Measurements from ENCODE around the gene TRIM9. TPM values are rescaled to one million over a fixed set of nuclear protein-coding genes. Genes with fewer than 3 reads are reported as not detected.

Gene TRIM9
- total RNA-seq, 1 donor from 2014 or later, result 1.3 TPM

DNA sequence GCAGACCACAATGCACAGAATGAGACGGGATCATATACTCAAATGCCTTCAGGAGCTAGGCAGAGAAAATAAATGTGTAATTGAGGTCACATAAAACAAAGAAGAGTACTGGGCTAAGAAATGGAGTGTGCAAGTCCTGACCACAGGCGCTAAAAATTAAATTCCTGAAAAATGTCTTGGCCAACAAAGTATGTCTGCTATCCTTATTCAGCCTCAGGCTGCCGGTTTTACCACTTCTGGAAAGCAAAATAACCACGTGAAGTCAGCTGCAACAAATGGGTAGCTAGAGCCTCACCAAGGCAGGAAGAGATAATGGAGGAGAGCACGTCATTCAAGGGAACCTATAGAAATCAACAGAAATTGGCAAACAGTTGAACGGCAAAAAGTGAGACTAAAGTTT is 153.8 kb downstream of the TRIM9 start:
- Mint-ChIP-seq H3K27ac (no peak overlapping the region), H3K36me3 (peaks cover 5% of the 10 kb centered on the region), H3K27me3 (ENCODE audit: insufficient read depth, low read depth) (peaks cover 6% of the 10 kb centered on the region), H3K9me3 (no peaks in the 10 kb centered on the region), H3K4me3 (no peak overlapping the region), H3K4me1 (peaks cover 12% of the 10 kb centered on the region)
- peaks cover 10% of the 10 kb centered on the region for H3K27me3 ChIP-seq
- no peak for DNase-seq (ENCODE audit: low spot score)
- H3K4me3 ChIP-seq, result no peak overlapping the region
- no peak overlapping the region for H3K4me2 ChIP-seq
- peaks cover 25% of the 10 kb centered on the region for H3F3A ChIP-seq (ENCODE audit: low read depth)
- no peak overlapping the region for H3K9ac ChIP-seq
- H2AFZ ChIP-seq (replicated peaks), result no peak overlapping the region
- H3K9me3 ChIP-seq (ENCODE audit: low read depth), result no peaks in the 10 kb centered on the region
- no peaks in the 10 kb centered on the region for H4K20me1 ChIP-seq (ENCODE audit: low read depth)
- peaks cover 3% of the 10 kb centered on the region for H3K79me2 ChIP-seq (ENCODE audit: low read depth)
- no peak overlapping the region for H3K27ac ChIP-seq
- TF ChIP-seq CTCF (IDR thresholded peaks at IDR 0.05) (no peak), EZH2phosphoT487 (IDR thresholded peaks at IDR 0.05) (no peak), EZH2 (IDR thresholded peaks at IDR 0.05) (no peak)
- no peaks in the 10 kb centered on the region for H3K4me1 ChIP-seq
- no peaks in the 10 kb centered on the region for H3K36me3 ChIP-seq

DNA sequence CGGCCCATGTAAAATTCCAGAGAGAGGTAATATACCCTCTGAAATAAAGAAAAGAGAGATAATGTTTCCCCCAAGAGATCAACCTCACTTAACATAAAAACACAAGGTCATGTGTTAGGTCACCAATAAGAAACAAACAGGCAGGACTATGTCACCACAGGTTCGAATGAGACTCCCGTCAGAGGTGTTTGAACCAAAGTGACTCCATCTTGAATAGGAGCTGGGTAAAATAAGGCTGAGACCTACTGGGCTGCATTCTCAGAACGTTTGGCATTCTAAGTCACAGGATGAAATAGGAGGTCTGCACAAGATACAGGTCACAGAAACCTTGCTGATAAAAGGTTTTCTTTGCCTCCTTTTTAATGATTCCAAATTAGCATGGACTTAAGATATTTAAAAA is 157.1 kb downstream of the TRIM9 start:
- Histone ChIP-seq H3K4me2 (no peak overlapping the region), H3K4me3 (no peak overlapping the region), H3K36me3 (peaks cover 7% of the 10 kb centered on the region), H3K27me3 (no peaks in the 10 kb centered on the region), H2AFZ (replicated peaks) (no peak overlapping the region), H3F3A (ENCODE audit: low read depth) (peaks cover 8% of the 10 kb centered on the region), H3K9ac (no peak overlapping the region), H3K79me2 (ENCODE audit: low read depth) (peaks cover 3% of the 10 kb centered on the region), H4K20me1 (ENCODE audit: low read depth) (no peaks in the 10 kb centered on the region), H3K9me3 (ENCODE audit: low read depth) (no peaks in the 10 kb centered on the region), H3K4me1 (peaks cover 6% of the 10 kb centered on the region), H3K27ac (no peak overlapping the region)
- H3K4me1 Mint-ChIP-seq, result peaks cover 5% of the 10 kb centered on the region
- H3K4me3 Mint-ChIP-seq, result no peak overlapping the region
- peaks cover 4% of the 10 kb centered on the region for H3K27me3 Mint-ChIP-seq (ENCODE audit: insufficient read depth, low read depth)
- H3K27ac Mint-ChIP-seq, result no peak overlapping the region
- no peaks in the 10 kb centered on the region for H3K9me3 Mint-ChIP-seq
- DNase-seq (ENCODE audit: low spot score), result no peak
- peaks cover 5% of the 10 kb centered on the region for H3K36me3 Mint-ChIP-seq
- TF ChIP-seq CTCF (IDR thresholded peaks at IDR 0.05) (no peak), EZH2phosphoT487 (IDR thresholded peaks at IDR 0.05) (no peak), EZH2 (IDR thresholded peaks at IDR 0.05) (no peak)

- Mint-ChIP-seq H3K27ac (no peak overlapping the region), H3K9me3 (no peaks in the 10 kb centered on the region), H3K4me1 (peaks cover 8% of the 10 kb centered on the region), H3K36me3 (peaks cover 5% of the 10 kb centered on the region), H3K4me3 (no peak overlapping the region), H3K27me3 (ENCODE audit: insufficient read depth, low read depth) (peaks cover 4% of the 10 kb centered on the region)
- Histone ChIP-seq H3K9ac (no peak overlapping the region), H3K27ac (no peak overlapping the region), H4K20me1 (ENCODE audit: low read depth) (no peaks in the 10 kb centered on the region), H3K4me1 (peaks cover 10% of the 10 kb centered on the region), H2AFZ (replicated peaks) (no peak overlapping the region), H3F3A (ENCODE audit: low read depth) (peaks cover 7% of the 10 kb centered on the region), H3K9me3 (ENCODE audit: low read depth) (no peaks in the 10 kb centered on the region), H3K36me3 (peaks cover 7% of the 10 kb centered on the region), H3K4me3 (no peak overlapping the region), H3K4me2 (no peak overlapping the region), H3K79me2 (ENCODE audit: low read depth) (peaks cover under 1% of the 10 kb centered on the region), H3K27me3 (no peaks in the 10 kb centered on the region)
- no peak for TF ChIP-seq EZH2phosphoT487 (IDR thresholded peaks at IDR 0.05)
- DNase-seq (ENCODE audit: low spot score), result no peak
Measured at GRCh38 chr14:50937325-50937724, 157.6 kb downstream of the TRIM9 start.

DNA sequence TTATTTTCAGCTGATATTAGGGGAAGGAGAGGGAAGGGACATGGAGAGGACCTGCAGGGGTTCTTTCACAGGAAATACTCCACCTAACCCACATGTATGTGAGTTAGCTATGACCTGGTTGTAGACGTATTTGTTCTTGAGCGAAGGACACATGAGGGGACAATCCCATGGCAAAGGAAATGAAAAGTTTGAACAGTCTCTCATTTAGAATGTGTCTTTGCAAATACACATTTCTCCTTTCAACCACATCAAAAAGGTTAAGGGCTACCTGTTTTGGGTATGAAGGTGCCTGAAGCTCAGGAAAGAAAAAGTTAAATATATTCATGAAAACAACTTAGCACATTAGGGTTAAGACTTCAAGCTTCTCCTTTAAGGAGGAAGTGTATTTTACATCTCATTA is 158.0 kb downstream of the TRIM9 start:
- Mint-ChIP-seq H3K36me3 (peaks cover 3% of the 10 kb centered on the region), H3K27me3 (ENCODE audit: insufficient read depth, low read depth) (peaks cover 4% of the 10 kb centered on the region), H3K4me3 (no peak overlapping the region), H3K9me3 (no peaks in the 10 kb centered on the region), H3K4me1 (peaks cover 10% of the 10 kb centered on the region), H3K27ac (no peak overlapping the region)
- TF ChIP-seq EZH2phosphoT487 (IDR thresholded peaks at IDR 0.05) (no peak), EZH2 (IDR thresholded peaks at IDR 0.05) (no peak), CTCF (IDR thresholded peaks at IDR 0.05) (no peak)
- H3K4me1 ChIP-seq, result peaks cover 10% of the 10 kb centered on the region
- H3K9ac ChIP-seq, result no peak overlapping the region
- DNase-seq (ENCODE audit: low spot score), result no peak
- H3K27ac ChIP-seq, result no peak overlapping the region
- H3K27me3 ChIP-seq, result no peaks in the 10 kb centered on the region
- peaks cover 7% of the 10 kb centered on the region for H3K36me3 ChIP-seq
- peaks cover 7% of the 10 kb centered on the region for H3F3A ChIP-seq (ENCODE audit: low read depth)
- H3K4me2 ChIP-seq, result no peak overlapping the region
- H3K9me3 ChIP-seq (ENCODE audit: low read depth), result no peaks in the 10 kb centered on the region
- no peak overlapping the region for H3K4me3 ChIP-seq
- H2AFZ ChIP-seq (replicated peaks), result no peak overlapping the region
- no peaks in the 10 kb centered on the region for H4K20me1 ChIP-seq (ENCODE audit: low read depth)
- H3K79me2 ChIP-seq (ENCODE audit: low read depth), result no peaks in the 10 kb centered on the region

Measured in neural progenitor cell (in vitro differentiated cells).